ENCODE measurements around the gene USP37. TPM values are rescaled to one million over a fixed set of nuclear protein-coding genes. Genes with fewer than 3 reads are reported as not detected.

USP37 gene
- total and polyA plus RNA-seq, 2 of the 13 experiments (the other 11 are each of a cell fraction or from before 2014, with no cell fraction given) = 6.5 to 30.6 TPM

DNA sequence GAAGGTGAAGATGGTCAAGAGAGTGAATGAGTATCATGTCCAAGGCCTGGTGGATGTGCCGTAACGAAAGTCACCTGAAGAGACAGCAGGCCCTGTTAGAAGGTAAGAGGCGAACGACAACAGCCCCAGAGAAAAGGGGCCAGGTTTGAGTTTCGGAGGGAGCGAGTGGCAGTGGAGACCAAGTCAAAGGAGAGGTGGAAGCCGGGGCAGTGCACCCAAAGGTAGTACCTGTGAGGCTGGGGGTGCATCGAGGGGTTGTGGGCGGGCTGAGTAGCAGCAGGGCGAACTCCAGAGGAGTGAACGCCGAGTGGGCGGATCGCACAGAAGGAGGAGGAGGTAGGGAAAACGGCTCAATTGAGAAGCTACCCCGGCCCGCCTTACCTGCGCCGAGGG, 358 bp downstream of the USP37 start (continued):
- TF ChIP-seq, protein P1, sequence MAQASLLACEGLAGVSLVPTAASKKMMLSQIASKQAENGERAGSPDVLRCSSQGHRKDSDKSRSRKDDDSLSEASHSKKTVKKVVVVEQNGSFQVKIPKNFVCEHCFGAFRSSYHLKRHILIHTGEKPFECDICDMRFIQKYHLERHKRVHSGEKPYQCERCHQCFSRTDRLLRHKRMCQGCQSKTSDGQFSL (CRISPR knock-in tag; IDR thresholded peaks at IDR 0.05) = 0 out of 2 replicates have a peak, but pooled peaks have one; percentile 10
- TF ChIP-seq ZEB1 (IDR thresholded peaks at IDR 0.05; ENCODE audit: insufficient replicate concordance, low read depth) (peak; percentile 73), ZBTB44 (CRISPR knock-in tag; IDR thresholded peaks at IDR 0.05) (no peak), MEIS1 (CRISPR knock-in tag; IDR thresholded peaks at IDR 0.05; ENCODE audit: borderline replicate concordance) (0 out of 2 replicates have a peak, but pooled peaks have one; percentile 16), ZNF34 (CRISPR knock-in tag; IDR thresholded peaks at IDR 0.05; ENCODE audit: borderline replicate concordance) (peak; percentile 20; the same call in 1 of the 2 replicates), SAFB2 (CRISPR knock-in tag; IDR thresholded peaks at IDR 0.05; ENCODE audit: borderline replicate concordance, low read depth) (no peak), ZNF460 (CRISPR knock-in tag; IDR thresholded peaks at IDR 0.05; ENCODE audit: borderline replicate concordance) (no peak), AKAP8 (CRISPR knock-in tag; IDR thresholded peaks at IDR 0.05) (no peak), MAFF (IDR thresholded peaks at IDR 0.05; ENCODE audit: low read depth, low read length) (no peak), ZNF546 (CRISPR knock-in tag; conservative IDR thresholded peaks at IDR 0.05) (no peak), ZNF232 (CRISPR knock-in tag; IDR thresholded peaks at IDR 0.05; ENCODE audit: borderline replicate concordance) (no peak), TAF1 (CRISPR knock-in tag; IDR thresholded peaks at IDR 0.05) (no peak), ZC3H13 (CRISPR knock-in tag; IDR thresholded peaks at IDR 0.05) (0 out of 2 replicates have a peak, but pooled peaks have one; percentile 26), E2F2 (CRISPR knock-in tag; IDR thresholded peaks at IDR 0.05; ENCODE audit: borderline replicate concordance) (no peak), ZNF343 (CRISPR knock-in tag; IDR thresholded peaks at IDR 0.05) (0 out of 2 replicates have a peak, but pooled peaks have one; percentile 9), SIX1 (CRISPR knock-in tag; IDR thresholded peaks at IDR 0.05; ENCODE audit: borderline replicate concordance) (no peak), FOXM1 (CRISPR knock-in tag; IDR thresholded peaks at IDR 0.05) (peak; percentile 59; the same call in 1 of the 2 replicates), SUZ12 (IDR thresholded peaks at IDR 0.05; ENCODE audit: low read depth, low read length) (no peak), TCF12 (IDR thresholded peaks at IDR 0.05) (no peak), TCF12 (CRISPR knock-in tag; IDR thresholded peaks at IDR 0.05) (no peak), KDM1A (CRISPR knock-in tag; IDR thresholded peaks at IDR 0.05) (no peak)
- TF ChIP-seq, protein P2, sequence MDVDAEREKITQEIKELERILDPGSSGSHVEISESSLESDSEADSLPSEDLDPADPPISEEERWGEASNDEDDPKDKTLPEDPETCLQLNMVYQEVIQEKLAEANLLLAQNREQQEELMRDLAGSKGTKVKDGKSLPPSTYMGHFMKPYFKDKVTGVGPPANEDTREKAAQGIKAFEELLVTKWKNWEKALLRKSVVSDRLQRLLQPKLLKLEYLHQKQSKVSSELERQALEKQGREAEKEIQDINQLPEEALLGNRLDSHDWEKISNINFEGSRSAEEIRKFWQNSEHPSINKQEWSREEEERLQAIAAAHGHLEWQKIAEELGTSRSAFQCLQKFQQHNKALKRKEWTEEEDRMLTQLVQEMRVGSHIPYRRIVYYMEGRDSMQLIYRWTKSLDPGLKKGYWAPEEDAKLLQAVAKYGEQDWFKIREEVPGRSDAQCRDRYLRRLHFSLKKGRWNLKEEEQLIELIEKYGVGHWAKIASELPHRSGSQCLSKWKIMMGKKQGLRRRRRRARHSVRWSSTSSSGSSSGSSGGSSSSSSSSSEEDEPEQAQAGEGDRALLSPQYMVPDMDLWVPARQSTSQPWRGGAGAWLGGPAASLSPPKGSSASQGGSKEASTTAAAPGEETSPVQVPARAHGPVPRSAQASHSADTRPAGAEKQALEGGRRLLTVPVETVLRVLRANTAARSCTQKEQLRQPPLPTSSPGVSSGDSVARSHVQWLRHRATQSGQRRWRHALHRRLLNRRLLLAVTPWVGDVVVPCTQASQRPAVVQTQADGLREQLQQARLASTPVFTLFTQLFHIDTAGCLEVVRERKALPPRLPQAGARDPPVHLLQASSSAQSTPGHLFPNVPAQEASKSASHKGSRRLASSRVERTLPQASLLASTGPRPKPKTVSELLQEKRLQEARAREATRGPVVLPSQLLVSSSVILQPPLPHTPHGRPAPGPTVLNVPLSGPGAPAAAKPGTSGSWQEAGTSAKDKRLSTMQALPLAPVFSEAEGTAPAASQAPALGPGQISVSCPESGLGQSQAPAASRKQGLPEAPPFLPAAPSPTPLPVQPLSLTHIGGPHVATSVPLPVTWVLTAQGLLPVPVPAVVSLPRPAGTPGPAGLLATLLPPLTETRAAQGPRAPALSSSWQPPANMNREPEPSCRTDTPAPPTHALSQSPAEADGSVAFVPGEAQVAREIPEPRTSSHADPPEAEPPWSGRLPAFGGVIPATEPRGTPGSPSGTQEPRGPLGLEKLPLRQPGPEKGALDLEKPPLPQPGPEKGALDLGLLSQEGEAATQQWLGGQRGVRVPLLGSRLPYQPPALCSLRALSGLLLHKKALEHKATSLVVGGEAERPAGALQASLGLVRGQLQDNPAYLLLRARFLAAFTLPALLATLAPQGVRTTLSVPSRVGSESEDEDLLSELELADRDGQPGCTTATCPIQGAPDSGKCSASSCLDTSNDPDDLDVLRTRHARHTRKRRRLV (CRISPR knock-in tag; IDR thresholded peaks at IDR 0.05) = no peak
- TF ChIP-seq, protein P3, sequence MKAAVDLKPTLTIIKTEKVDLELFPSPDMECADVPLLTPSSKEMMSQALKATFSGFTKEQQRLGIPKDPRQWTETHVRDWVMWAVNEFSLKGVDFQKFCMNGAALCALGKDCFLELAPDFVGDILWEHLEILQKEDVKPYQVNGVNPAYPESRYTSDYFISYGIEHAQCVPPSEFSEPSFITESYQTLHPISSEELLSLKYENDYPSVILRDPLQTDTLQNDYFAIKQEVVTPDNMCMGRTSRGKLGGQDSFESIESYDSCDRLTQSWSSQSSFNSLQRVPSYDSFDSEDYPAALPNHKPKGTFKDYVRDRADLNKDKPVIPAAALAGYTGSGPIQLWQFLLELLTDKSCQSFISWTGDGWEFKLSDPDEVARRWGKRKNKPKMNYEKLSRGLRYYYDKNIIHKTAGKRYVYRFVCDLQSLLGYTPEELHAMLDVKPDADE (CRISPR knock-in tag; IDR thresholded peaks at IDR 0.05) = no peak

Measured in HepG2 (cell line).